ENCODE measurements around the gene FGF18. TPM values are rescaled to one million over a fixed set of nuclear protein-coding genes. Genes with fewer than 3 reads are reported as not detected.

Gene FGF18
- total and polyA plus RNA-seq, 2 donors (not counting 3 experiments of a cell fraction or from before 2014, with no cell fraction given) = 0.04 to 0.27 TPM

- intact Hi-C loops (cut with micrococcal nuclease) = no loop called here
- no TSS peak for BruUV-seq (replicated peaks)
- POLR2A ChIA-PET = no interaction called here
Measured at GRCh38 chr5:171455522-171455921, 36.1 kb downstream of the FGF18 start.

More at GRCh38 chr5:171455522-171455921, 36.1 kb downstream of the FGF18 start:
- H2AFZ ChIP-seq (ENCODE audit: low read depth, low read length) = no peak overlapping the region
- no peaks in the 10 kb centered on the region for H4K20me1 ChIP-seq (replicated peaks; ENCODE audit: control insufficient read depth, extremely low read depth, insufficient read depth, low read length)
- H3K9ac ChIP-seq (replicated peaks; ENCODE audit: extremely low read depth, insufficient read depth, low read length) = no peak overlapping the region
- H3K9me1 ChIP-seq (replicated peaks; ENCODE audit: control insufficient read depth, extremely low read depth, insufficient read depth, low read length) = no peaks in the 10 kb centered on the region
- H3K4me2 ChIP-seq (ENCODE audit: insufficient read depth, low read length) = no peak overlapping the region
- H3K9me3 ChIP-seq (replicated peaks; ENCODE audit: control insufficient read depth, insufficient read depth, low read length) = no peaks in the 10 kb centered on the region
- no peak for FAIRE-seq
- CTCF ChIA-PET = no interaction called here
- H3K27ac ChIP-seq (ENCODE audit: insufficient read depth, low read depth, low read length) = no peak overlapping the region
- H3K36me3 ChIP-seq (ENCODE audit: control insufficient read depth in 2 of 2, extremely low read depth in 1 of 2, insufficient read depth in 2 of 2, low read length in 2 of 2) = no peaks in the 10 kb centered on the region
- H3K27me3 ChIP-seq (ENCODE audit: control insufficient read depth in 2 of 2, insufficient read depth in 2 of 2, low read length in 2 of 2) = peaks cover 0 to 2% of the 10 kb centered on the region in 2 experiments
- DNase-seq (ENCODE audit: low read depth, low spot score) = no peak
- dilution Hi-C loops (cut with MboI; ENCODE audit: extremely low pct_ligation_motif_present, low sequenced_read_pairs) = no loop called here
- no peak overlapping the region for H3K4me3 ChIP-seq (replicated peaks in 1 of 3; ENCODE audit: insufficient read depth in 1 of 3, low read depth in 1 of 3, low read length in 3 of 3)
- H3K79me2 ChIP-seq (ENCODE audit: control insufficient read depth, insufficient read depth, low read length) = no peaks in the 10 kb centered on the region
- H3K4me1 ChIP-seq (ENCODE audit: control insufficient read depth, extremely low read depth, insufficient read depth, low read length) = peaks cover 5% of the 10 kb centered on the region
- TF ChIP-seq POLR2A (IDR thresholded peaks at IDR 0.05; ENCODE audit: low read depth, low read length) (no peak), CTCF (IDR thresholded peaks at IDR 0.05; ENCODE audit: extremely low read depth in 1 of 2, insufficient read depth in 1 of 2, low read depth in 1 of 2, low read length in 2 of 2) (no peak), EZH2 (IDR thresholded peaks at IDR 0.05; ENCODE audit: borderline replicate concordance, low read depth, low read length, severe bottlenecking) (no peak), JUN (IDR thresholded peaks at IDR 0.05; ENCODE audit: borderline replicate concordance, insufficient read depth, insufficient read length, low read depth) (no peak), GATA2 (IDR thresholded peaks at IDR 0.05; ENCODE audit: insufficient read depth, insufficient read length, low read depth, low read length) (no peak), POLR2AphosphoS5 (IDR thresholded peaks at IDR 0.05; ENCODE audit: insufficient read depth, low read depth, low read length) (no peak), FOS (IDR thresholded peaks at IDR 0.05; ENCODE audit: borderline replicate concordance, insufficient read depth, low read length) (no peak), MYC (IDR thresholded peaks at IDR 0.05; ENCODE audit: low read depth, low read length) (no peak), MAX (IDR thresholded peaks at IDR 0.05; ENCODE audit: insufficient read depth, insufficient read length) (no peak)

Measured in endothelial cell of umbilical vein (primary cell).